GM19238 (cell line): Measurements from ENCODE around the gene P3H3.

Experiments
- DNase-seq: peaks from one replicate; pipeline ENCODE4 v3.0.0; 2011; ENCODE audit warnings: low spot score; ENCODE audit not compliant: insufficient read length

The P3H3 gene

GRCh38 chr12:6827982-6828780 is at the start of gene P3H3:
TSS of gene P3H3 (plus strand) at chr12:6828407. CDS start at chr12:6828441, 34 bp downstream.
- no peak for DNase-seq

- DNase-seq: peak; percentile 81
These were observed 49.3 kb upstream of the P3H3 start for GRCh38 chr12:6778574-6779550.

GRCh38 chr12:6779708-6780432 is 48.3 kb upstream of the P3H3 start:
- DNase-seq: no peak

- no peak for DNase-seq
These were observed 47.6 kb upstream of the P3H3 start for GRCh38 chr12:6780573-6780972.

- DNase-seq: no peak
These were observed 46.1 kb upstream of the P3H3 start for GRCh38 chr12:6782119-6782518.

GRCh38 chr12:6782850-6783566 is 45.2 kb upstream of the P3H3 start:
- no peak for DNase-seq

- no peak for DNase-seq
These were observed 44.4 kb upstream of the P3H3 start for GRCh38 chr12:6783828-6784227.

- no peak for DNase-seq
These were observed 43.9 kb upstream of the P3H3 start for GRCh38 chr12:6784296-6784695.

GRCh38 chr12:6784761-6785160 is 43.4 kb upstream of the P3H3 start:
- DNase-seq: no peak

GRCh38 chr12:6786416-6787094 is 41.7 kb upstream of the P3H3 start:
- DNase-seq: no peak

- DNase-seq: no peak
These were observed 40.9 kb upstream of the P3H3 start for GRCh38 chr12:6787309-6787708.

GRCh38 chr12:6788972-6789924 is 39.0 kb upstream of the P3H3 start, which contains the start of gene CD4:
TSS of gene CD4 (plus strand) at chr12:6789528. CDS start at chr12:6800139, 10,611 bp downstream.
- no peak for DNase-seq

- DNase-seq: no peak
These were observed 37.6 kb upstream of the P3H3 start for GRCh38 chr12:6790496-6791150.

GRCh38 chr12:6791931-6792520 is 36.2 kb upstream of the P3H3 start:
- DNase-seq: no peak

GRCh38 chr12:6792522-6793201 is 35.5 kb upstream of the P3H3 start:
- no peak for DNase-seq

- DNase-seq: no peak
These were observed 33.1 kb upstream of the P3H3 start for GRCh38 chr12:6795088-6795487.

- DNase-seq: no peak
These were observed 31.6 kb upstream of the P3H3 start for GRCh38 chr12:6796576-6796975.

GRCh38 chr12:6799147-6799546 is 29.1 kb upstream of the P3H3 start:
- DNase-seq: no peak
